HL-60 (cell line): ENCODE data around the gene COQ8B.

Experiments used
- CTCF ChIP-seq: IDR thresholded peaks from one replicate; pipeline ENCODE4 v1.5.1; 2011; ENCODE audit warnings: low read length, control low read depth, inconsistent platforms; ENCODE audit not compliant: insufficient read depth
- GABPA ChIP-seq: IDR thresholded peaks from 2 replicates; pipeline ENCODE4 v1.6.1; 2012; ENCODE audit warnings: low read depth
- POLR2AphosphoS5 ChIP-seq: IDR thresholded peaks from 2 replicates; pipeline ENCODE4 v1.6.1; 2012; ENCODE audit warnings: low read depth
- REST ChIP-seq: IDR thresholded peaks from 2 replicates; pipeline ENCODE4 v1.6.1; 2012; ENCODE audit warnings: low read depth; ENCODE audit not compliant: insufficient replicate concordance
- SPI1 ChIP-seq: IDR thresholded peaks from 2 replicates; pipeline ENCODE4 v1.6.1; 2012; ENCODE audit warnings: low read depth, mild to moderate bottlenecking, borderline replicate concordance

- TF ChIP-seq CTCF (no peak), SPI1 (no peak), POLR2AphosphoS5 (no peak), REST (no peak), GABPA (no peak)
Measured at GRCh38 chr19:40672573-40673299, 44.0 kb downstream of the COQ8B start.
